ENCODE results near the gene SIK2. TPM values are rescaled to one million over a fixed set of nuclear protein-coding genes. Genes with fewer than 3 reads are reported as not detected.

The SIK2 gene
- polyA plus RNA-seq, 4 donors = 21.1 to 23.2 (median 21.8) TPM

DNA sequence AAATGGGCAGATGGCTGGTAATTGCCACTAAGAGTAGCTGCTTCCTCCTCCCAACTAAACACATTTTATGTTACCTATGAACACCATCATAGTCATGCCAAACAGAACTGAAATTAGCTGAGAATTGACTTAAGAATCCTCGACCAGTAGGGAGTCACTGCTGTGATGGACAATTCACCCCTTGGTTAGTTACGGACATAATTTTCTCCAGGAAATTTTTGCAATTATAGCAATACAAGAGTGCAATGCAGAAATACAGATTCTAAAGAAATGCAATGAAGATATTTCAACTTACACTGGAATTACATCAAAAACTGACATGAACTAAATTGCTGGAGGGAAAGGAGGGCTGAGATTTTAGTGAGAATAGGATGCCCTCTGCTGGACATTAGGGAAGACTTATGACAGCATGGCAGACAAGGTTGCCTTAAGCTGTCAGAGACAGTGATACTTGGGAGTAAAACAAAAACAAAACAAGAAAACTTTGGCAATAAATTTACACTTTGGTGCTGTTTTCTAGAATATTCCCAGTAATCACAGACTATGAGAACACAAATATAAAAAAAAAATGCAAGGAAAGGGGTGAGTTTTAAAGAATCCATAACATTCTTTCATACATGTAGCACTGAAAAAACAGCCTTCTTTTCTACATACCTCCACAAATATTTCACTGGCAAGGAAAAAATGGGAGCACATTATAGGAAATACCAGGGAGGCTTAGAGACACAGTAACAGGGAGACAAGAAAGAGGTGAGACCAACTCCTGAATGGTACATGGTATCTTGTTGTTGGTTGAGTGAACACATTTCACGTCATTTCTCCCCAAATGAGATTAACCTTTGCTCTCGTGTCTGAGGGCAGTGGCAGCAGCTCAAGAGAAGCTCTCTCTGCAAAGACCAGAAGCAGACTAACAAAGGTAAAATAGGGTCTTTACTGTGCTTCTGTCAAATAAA, 175.1 kb downstream of the SIK2 start:
- DNase-seq (ENCODE audit: low read depth in 4 of 4, low spot score in 3 of 4) = peak; percentile 42 to 60 (median 56)

DNA sequence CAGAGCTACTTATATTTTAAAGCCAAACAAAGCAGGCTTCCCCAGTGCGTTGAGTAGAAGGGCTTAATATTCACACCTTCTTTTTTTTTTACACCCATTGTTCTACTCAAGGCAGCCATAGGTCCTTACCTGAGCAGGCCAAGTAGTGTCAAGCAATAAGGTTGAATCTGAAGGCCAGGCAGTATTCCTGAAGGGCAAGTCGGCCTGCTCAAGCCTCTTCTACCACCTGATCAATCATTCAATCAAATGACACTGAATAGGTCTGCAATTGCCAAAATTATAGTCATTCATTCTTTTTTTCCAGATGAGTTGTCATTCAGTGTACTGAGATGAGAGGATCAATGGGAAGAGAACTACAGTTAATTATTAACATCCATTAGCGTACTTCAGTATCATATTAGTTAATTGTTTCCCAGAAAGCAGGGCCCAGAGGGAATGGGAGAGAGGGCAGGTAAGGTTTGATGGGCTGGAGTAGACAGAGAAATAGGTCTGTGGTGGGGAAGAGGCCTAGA, 175.9 kb downstream of the SIK2 start:
- no peak for DNase-seq (ENCODE audit: low read depth in 4 of 4, low spot score in 3 of 4)

DNA sequence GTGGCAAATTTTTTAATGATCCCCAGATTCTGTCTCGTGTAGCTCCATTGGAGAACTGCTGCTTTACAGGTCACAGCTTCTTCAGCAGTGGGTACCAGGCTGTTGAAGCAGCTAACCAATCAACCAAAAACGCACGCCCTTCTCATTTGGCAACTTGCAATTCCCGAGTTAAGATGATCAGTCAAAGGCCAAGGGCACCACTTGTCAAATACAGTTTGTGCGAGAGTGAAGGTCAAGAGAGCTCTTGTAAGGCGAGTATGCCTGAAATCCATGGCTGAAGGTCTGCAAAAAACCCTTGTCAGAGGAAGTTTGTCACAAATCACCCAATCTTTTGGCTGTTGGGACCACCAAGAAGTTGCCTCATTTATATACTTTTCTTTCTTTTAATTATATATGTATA, 176.9 kb downstream of the SIK2 start:
- no peak for DNase-seq (ENCODE audit: low read depth in 4 of 4, low spot score in 3 of 4)

Other genes with a start within 250 kb of the SIK2 start
- 1 to 10 TPM in 1 of 4 donors, under 1 TPM in 3; 0.58 to 1.0 (median 0.60) TPM for gene POU2AF1, start 223.2 kb upstream of the SIK2 start, polyA plus RNA-seq (ENCODE audit: insufficient read length in 4 of 4)
- gene BTG4, start 90.1 kb upstream of the SIK2 start, polyA plus RNA-seq (ENCODE audit: insufficient read length in 4 of 4) = not detected
- under 1 TPM; 0.04 to 0.35 (median 0.18) TPM for gene HOATZ, start 87.7 kb upstream of the SIK2 start, polyA plus RNA-seq (ENCODE audit: insufficient read length in 4 of 4)
- gene LAYN, start 61.7 kb upstream of the SIK2 start, polyA plus RNA-seq (ENCODE audit: insufficient read length in 4 of 4) = 1 to 10 TPM; 7.0 to 7.8 (median 7.3) TPM
- gene PPP2R1B, start 163.9 kb downstream of the SIK2 start, polyA plus RNA-seq (ENCODE audit: insufficient read length in 4 of 4) = 10 to 100 TPM; 20.7 to 24.9 (median 23.4) TPM

Measured in right renal pelvis (tissue), 4 donors.